Dermis microvascular lymphatic vessel endothelial cell (primary cell): ENCODE data around the gene RNF7. TPM values are rescaled to one million over a fixed set of nuclear protein-coding genes. Genes with fewer than 3 reads are reported as not detected.
A peak's percentile ranks its signal among the peaks of the same experiment; 100 is the strongest.
"Not testable (repeated sequence)": the region's sequence is repeated elsewhere in the genome, so short reads cannot be mapped to it uniquely, and the experiment has no call there.

Experiments used
- DNase-seq, 2 donors: peaks; one replicate each; pipeline versions ENCODE4 v3.0.0 to v3.0.0-alpha.2; 2010; ENCODE audit warnings: low read depth in 2 of 2
- total RNA-seq: library from RNA; depleted of rRNA; stranded (reverse); fragments of >200 nt; gene quantifications from 2 replicates; pipeline ENCODE4 v1.2.1, GENCODE V29; 2014

The RNF7 gene
- total RNA-seq, 1 donor from 2014 or later: 28.4 TPM

- DNase-seq: no peak
These were observed 40.1 kb downstream of the RNF7 start for GRCh38 chr3:141777957-141778813.

DNA sequence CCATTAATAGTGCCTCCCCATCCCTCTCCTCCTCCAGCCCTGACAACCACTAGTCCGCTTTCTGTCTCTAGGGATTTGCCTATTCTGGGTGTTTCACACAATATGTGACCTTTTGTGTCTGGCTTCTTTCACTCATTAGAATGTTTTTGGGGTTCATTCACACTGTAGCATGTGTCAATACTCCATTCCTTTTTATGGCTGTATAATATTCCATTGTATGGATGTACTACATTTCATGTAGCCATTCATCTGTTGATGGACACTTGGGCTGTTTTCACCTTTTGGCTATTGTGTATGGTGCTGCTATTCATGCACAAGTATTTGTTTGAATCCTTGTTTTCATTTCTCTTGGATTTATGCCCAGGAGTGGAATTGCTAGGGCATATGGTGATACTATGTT lies 41.6 kb downstream of the RNF7 start:
- DNase-seq: no peak

- peak; percentile 36 to 58 for DNase-seq
These were observed 44.4 kb downstream of the RNF7 start for GRCh38 chr3:141782386-141782932.

DNA sequence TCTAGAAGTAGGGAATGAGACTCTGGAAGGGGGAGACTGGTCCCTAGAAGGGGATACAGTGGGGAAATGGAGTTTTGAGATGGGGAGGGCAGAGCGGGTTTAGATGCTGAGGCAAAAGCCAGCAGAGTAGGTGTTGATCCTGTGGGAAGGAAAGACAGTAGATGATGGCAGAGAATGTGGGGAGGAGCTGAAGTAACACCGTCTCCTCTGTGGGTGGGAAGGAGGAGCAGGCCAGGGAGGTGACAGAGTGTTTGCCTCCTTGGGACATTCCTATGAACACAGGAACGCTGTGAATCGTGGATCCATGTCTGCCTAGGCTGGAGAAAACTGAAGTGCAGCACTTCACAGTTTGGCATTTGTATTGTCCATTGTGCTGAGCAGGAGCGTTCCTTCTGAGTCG lies 45.5 kb downstream of the RNF7 start:
- no peak for DNase-seq

DNA sequence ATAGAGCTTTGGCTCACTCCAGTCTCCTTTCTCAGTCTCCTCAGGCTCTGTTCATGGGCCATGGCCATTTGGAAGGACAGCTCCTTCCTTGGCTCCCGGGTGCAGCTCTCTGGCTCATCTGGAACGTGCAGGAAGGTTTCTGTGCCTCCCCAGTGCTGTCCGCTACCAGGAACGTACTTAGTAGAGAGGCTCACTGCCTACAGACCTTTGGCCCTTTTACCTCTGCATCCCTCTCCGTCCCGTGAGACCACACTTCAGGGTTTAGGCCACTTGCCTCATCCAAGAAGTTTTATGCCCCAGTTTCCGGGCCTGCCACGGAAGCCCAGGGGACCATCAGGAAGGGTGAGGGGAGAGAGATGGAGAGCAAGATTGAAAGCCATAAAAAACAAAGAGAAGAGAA lies 46.0 kb downstream of the RNF7 start:
- DNase-seq: no peak

- no peak for DNase-seq
These were observed 46.4 kb downstream of the RNF7 start for GRCh38 chr3:141784531-141784930.

GRCh38 chr3:141788149-141788548 lies 50.1 kb downstream of the RNF7 start:
- no peak for DNase-seq

GRCh38 chr3:141788750-141789149 lies 50.7 kb downstream of the RNF7 start:
- not testable (repeated sequence) for DNase-seq

DNA sequence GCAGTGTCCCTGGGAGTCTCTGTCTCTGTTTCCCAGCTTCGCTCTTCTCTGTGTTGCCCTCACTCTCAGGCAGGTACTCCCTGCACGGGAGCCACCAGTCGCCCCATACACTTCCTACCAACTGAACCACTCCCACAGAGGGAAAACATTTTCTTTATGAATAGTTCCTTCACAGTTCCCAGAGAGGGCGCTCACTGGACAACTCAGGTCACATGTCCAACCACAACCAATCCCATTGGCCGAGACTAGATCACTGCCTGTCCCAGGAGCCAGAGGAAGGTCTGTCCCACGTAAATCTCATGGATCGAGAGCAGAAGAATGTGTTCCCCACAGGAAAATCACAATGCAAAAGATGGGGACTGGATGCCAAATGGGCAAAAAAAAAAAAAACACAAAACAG lies 51.2 kb downstream of the RNF7 start:
- DNase-seq: no peak

DNA sequence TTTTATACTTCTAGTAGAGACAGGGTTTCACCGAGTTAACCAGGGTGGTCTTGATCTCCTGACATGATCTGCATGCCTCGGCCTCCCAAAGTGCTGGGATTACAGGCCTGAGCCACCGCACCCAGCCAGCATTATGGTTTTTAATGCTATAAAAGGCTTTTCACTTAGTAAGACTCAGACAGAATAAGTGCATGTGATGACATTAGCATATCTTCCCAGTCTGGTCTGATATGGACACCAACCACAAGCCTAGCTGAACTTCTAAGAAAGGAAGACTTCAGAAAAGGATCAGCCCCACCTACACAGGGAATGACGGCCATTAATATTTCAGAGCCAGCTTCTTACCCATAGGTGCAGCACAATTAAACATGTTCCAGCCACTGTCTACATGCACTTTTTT lies 52.1 kb downstream of the RNF7 start:
- DNase-seq: no peak

- DNase-seq: no peak
These were observed 54.4 kb downstream of the RNF7 start for GRCh38 chr3:141792495-141792894.

GRCh38 chr3:141793476-141794260 lies 55.6 kb downstream of the RNF7 start:
- DNase-seq: no peak

DNA sequence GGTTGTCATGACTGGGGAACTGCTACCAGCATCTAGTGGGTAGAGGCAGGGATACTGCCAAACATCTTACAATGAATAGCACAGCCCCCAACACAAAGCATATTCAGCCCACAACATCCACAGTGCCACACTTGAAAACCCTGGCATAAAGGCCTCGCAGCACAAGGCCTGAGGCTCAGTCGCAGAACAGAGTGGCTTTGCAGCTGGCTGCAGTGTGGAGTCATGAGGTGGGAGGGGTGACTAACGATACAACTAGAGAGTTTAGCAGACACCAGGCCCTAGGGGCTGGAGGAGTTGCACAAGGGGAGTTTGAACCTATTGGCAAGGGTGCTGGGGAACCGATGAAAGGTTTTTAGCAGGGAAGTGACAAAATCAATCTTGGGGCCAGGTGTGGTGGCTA lies 57.2 kb downstream of the RNF7 start:
- DNase-seq: no peak

DNA sequence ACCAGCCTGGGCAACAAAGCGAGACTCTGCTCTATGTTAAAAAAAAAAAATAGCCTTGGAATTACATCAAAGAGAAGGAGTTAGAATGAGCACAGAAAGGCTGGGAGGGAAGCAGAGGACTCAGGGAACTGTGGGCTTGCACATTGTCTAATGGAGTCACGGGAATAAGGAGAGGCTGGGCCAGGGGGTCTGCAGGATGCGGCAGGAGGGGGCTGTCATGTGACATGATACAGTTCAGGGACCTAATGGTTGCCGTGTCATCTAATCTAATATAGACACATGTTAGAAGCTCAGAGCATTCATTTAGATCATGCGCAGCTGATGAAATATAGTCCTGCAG lies 57.6 kb downstream of the RNF7 start:
- no peak for DNase-seq

GRCh38 chr3:141796081-141796888 lies 58.2 kb downstream of the RNF7 start:
- no peak for DNase-seq

Other genes with a start within 250 kb of the RNF7 start
- not detected in 2 replicates for gene GRK7, start 25.1 kb downstream of the RNF7 start, total RNA-seq
- 80.7 and 97.2 TPM in 2 replicates for gene ATP1B3, start 138.3 kb downstream of the RNF7 start, total RNA-seq